SU-DHL-6 (cell line): ENCODE measurements around the gene BIN1.

Experiments used
- H2AFZ ChIP-seq: fragments of 200-600 bp; sonication (generic); 2 replicates; pipeline ENCODE4 v1.6.1; 2014; ENCODE audit warnings: low read depth, mild to moderate bottlenecking, moderate library complexity, mixed read lengths, antibody characterized with exemption, low read length; ENCODE audit not compliant: severe bottlenecking
- H3F3A ChIP-seq: fragments of 200-600 bp; shearing (Covaris generic); 2 replicates; pipeline ENCODE4 v1.6.0; 2016; ENCODE audit warnings: antibody characterized with exemption, mild to moderate bottlenecking; ENCODE audit not compliant: insufficient read depth
- H3K27ac ChIP-seq: fragments of 200-600 bp; sonication (generic); 2 replicates; pipeline ENCODE4 v1.5.1; 2016; ENCODE audit warnings: low read depth, mild to moderate bottlenecking, low read length, moderate library complexity, mixed read lengths
- H3K27me3 ChIP-seq: fragments of 200-600 bp; sonication (generic), shearing (Covaris generic); 2 replicates; pipeline ENCODE4 v1.6.0; 2014; ENCODE audit warnings: mild to moderate bottlenecking, low read length
- H3K36me3 ChIP-seq: fragments of 200-600 bp; sonication (generic); 2 replicates; pipeline ENCODE4 v1.6.1; 2014; ENCODE audit warnings: mild to moderate bottlenecking, low read length, mixed read lengths
- H3K4me2 ChIP-seq: fragments of 300-600, 200-600 bp; shearing (Covaris generic), sonication (generic); 2 replicates; pipeline ENCODE4 v1.6.0; 2014; ENCODE audit warnings: low read length, low read depth, mild to moderate bottlenecking; ENCODE audit not compliant: poor library complexity, severe bottlenecking
- H3K4me3 ChIP-seq: fragments of 200-600 bp; sonication (generic); 2 replicates; pipeline ENCODE4 v1.5.1; 2014; ENCODE audit warnings: antibody characterized with exemption, low read length, mild to moderate bottlenecking, mixed read lengths; ENCODE audit not compliant: insufficient read depth, poor library complexity, severe bottlenecking
- H3K79me2 ChIP-seq: fragments of 200-600 bp; sonication (generic); 2 replicates; pipeline ENCODE4 v1.6.1; 2014; ENCODE audit warnings: mild to moderate bottlenecking, low read length, moderate library complexity; ENCODE audit not compliant: insufficient read depth
- H3K9ac ChIP-seq: fragments of 200-600 bp; sonication (generic); 2 replicates; pipeline ENCODE4 v1.7.0; 2014; ENCODE audit warnings: mild to moderate bottlenecking, low read length
- H3K9me2 ChIP-seq: fragments of 200-600 bp; sonication (generic); replicated peaks from 2 replicates; pipeline ENCODE4 v1.6.1; 2014; ENCODE audit warnings: low read length; ENCODE audit not compliant: insufficient read depth
- H3K9me3 ChIP-seq: fragments of 200-600 bp; sonication (generic); 2 replicates; pipeline ENCODE4 v1.6.1; 2014; ENCODE audit warnings: low read length, mixed read lengths; ENCODE audit not compliant: insufficient read depth
- H4K20me1 ChIP-seq: fragments of 200-600 bp; sonication (generic); 2 replicates; pipeline ENCODE4 v1.6.1; 2014; ENCODE audit warnings: low read depth, mild to moderate bottlenecking, antibody characterized with exemption, low read length, moderate library complexity, mixed read lengths
- EZH2phosphoT487 ChIP-seq: fragments of 200-600 bp; sonication (generic), shearing (Covaris generic); conservative IDR thresholded peaks from 2 replicates; pipeline ENCODE4 v1.6.1; 2018; ENCODE audit warnings: mild to moderate bottlenecking, antibody characterized with exemption, low read length, moderate library complexity, mixed read lengths
- TF ChIP-seq, protein P1 (sequence below): fragments of 200-600 bp; sonication (generic); IDR thresholded peaks from one replicate; pipeline ENCODE4 v1.5.1; 2017; ENCODE audit warnings: antibody characterized with exemption, mild to moderate bottlenecking, low read length, moderate library complexity; ENCODE audit not compliant: insufficient read depth, poor library complexity, severe bottlenecking

The BIN1 gene

DNA sequence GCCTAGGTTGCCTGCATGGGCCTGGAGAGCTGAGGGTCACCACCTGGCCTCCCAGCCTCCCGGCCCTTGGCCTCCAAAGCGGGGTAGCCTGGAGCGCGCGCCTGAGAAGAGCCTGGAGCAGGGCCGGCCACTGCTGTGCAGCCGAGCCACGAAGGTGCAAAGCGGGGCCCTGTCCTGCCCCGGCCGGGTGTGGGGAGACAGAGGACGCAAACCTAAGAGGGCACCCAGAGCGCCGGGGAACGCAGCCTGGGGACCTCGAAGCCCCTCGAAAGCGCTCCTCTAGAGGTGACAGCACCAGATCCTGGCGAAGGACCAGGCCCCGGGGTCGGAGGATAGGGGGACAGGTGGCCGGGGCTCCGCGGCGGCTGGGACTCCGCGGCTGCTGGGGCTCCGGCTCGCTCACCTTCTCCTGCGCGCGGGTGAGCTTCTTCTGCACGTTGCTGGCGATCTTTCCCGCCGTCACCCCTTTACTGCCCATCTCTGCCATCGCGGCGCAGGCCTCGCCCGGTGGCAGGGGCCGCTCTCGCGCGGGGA, 430 bp downstream of the BIN1 start:
- TF ChIP-seq EZH2phosphoT487 = no peak
- TF ChIP-seq, protein P1, sequence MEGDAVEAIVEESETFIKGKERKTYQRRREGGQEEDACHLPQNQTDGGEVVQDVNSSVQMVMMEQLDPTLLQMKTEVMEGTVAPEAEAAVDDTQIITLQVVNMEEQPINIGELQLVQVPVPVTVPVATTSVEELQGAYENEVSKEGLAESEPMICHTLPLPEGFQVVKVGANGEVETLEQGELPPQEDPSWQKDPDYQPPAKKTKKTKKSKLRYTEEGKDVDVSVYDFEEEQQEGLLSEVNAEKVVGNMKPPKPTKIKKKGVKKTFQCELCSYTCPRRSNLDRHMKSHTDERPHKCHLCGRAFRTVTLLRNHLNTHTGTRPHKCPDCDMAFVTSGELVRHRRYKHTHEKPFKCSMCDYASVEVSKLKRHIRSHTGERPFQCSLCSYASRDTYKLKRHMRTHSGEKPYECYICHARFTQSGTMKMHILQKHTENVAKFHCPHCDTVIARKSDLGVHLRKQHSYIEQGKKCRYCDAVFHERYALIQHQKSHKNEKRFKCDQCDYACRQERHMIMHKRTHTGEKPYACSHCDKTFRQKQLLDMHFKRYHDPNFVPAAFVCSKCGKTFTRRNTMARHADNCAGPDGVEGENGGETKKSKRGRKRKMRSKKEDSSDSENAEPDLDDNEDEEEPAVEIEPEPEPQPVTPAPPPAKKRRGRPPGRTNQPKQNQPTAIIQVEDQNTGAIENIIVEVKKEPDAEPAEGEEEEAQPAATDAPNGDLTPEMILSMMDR = no peak
- peak overlapping the region; percentile 63 for H3K4me2 ChIP-seq
- H3K79me2 ChIP-seq = no peaks in the 10 kb centered on the region
- H3K27me3 ChIP-seq = no peaks in the 10 kb centered on the region
- H3K36me3 ChIP-seq = no peaks in the 10 kb centered on the region
- no peaks in the 10 kb centered on the region for H3K9me3 ChIP-seq
- peak overlapping the region; percentile 55 for H3K4me3 ChIP-seq
- no peaks in the 10 kb centered on the region for H3K9me2 ChIP-seq
- no peak overlapping the region for H3K27ac ChIP-seq
- H3F3A ChIP-seq = no peaks in the 10 kb centered on the region
- peak overlapping the region; percentile 84 for H2AFZ ChIP-seq
- peak overlapping the region; percentile 24; the same call in 1 of the 2 replicates for H3K9ac ChIP-seq
- no peaks in the 10 kb centered on the region for H4K20me1 ChIP-seq

GRCh38 chr2:127105656-127106456, 1.1 kb downstream of the BIN1 start:
- TF ChIP-seq, protein P1 = no peak
- no peak for TF ChIP-seq EZH2phosphoT487
- Histone ChIP-seq H3K4me3 (no peak overlapping the region), H3K79me2 (no peaks in the 10 kb centered on the region), H3K27me3 (no peaks in the 10 kb centered on the region), H3K36me3 (no peaks in the 10 kb centered on the region), H3K27ac (no peak overlapping the region), H3K9me3 (no peaks in the 10 kb centered on the region), H4K20me1 (no peaks in the 10 kb centered on the region), H2AFZ (no peak overlapping the region), H3K9me2 (no peaks in the 10 kb centered on the region), H3K4me2 (no peak overlapping the region), H3F3A (no peaks in the 10 kb centered on the region), H3K9ac (no peak overlapping the region)

DNA sequence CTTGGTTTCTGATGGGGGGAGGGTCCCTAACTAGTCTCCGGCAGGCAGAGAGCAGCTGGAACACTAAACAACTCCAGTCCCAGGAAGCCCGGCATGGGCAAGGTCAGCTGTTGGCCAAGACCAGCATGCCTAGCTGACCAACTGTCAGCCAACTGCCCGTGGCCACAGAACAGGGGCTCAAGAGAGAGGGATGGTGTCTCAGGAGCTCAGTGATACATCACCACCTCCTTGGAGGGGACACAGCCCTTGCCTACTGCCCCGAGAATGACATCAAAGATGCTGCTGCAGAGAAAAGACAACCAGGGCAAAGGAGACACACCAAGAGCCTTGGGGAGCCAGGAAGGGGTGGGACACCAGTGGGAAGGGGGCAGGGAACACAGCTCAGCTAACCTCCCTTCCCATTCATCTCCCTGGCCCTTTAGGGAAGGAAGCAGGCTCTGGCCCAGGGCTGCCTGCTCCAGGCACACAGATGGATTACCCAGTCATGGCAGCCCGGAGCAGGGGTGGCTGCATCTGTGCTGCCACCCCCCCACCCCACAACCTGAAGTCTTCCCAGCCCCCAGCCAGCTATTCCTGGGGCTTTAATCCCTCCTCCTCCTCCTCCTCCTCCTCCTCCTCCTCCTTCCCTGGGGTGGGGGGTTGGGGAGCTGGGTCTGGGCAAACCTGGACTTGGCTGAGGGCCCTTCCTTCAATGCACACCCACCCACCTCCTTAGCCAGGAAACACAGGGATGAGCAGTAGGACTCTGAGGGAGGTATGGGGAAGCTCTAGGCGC, 1.9 kb downstream of the BIN1 start:
- Histone ChIP-seq H3K9me3 (no peaks in the 10 kb centered on the region), H2AFZ (no peak overlapping the region), H3K9ac (no peak overlapping the region), H3K4me3 (no peak overlapping the region), H3F3A (no peaks in the 10 kb centered on the region), H3K9me2 (no peaks in the 10 kb centered on the region), H3K27ac (no peak overlapping the region), H3K4me2 (no peak overlapping the region), H3K27me3 (no peaks in the 10 kb centered on the region), H3K36me3 (no peaks in the 10 kb centered on the region), H3K79me2 (no peaks in the 10 kb centered on the region), H4K20me1 (no peaks in the 10 kb centered on the region)
- TF ChIP-seq, protein P1 = no peak
- TF ChIP-seq EZH2phosphoT487 = no peak
